HCT116 (cell line): ENCODE measurements around the gene TUT4. TPM values are rescaled to one million over a fixed set of nuclear protein-coding genes. Genes with fewer than 3 reads are reported as not detected.

Experiments used
- ATAC-seq: fragments of 200-7000 bp; cut with Tn5 transposase; 2 replicates; pipeline ENCODE4 v1.9.1; 2020; ENCODE audit warnings: mild to moderate bottlenecking, moderate library complexity
- BruUV-seq: library from RNA; stranded (reverse); fragments of 400-500 nt; replicated peaks from 2 replicates; lab custom pipeline; 2021; lab: Mats Ljungman, UMichigan
- CTCF ChIA-PET: fragments of 300-600 bp; sonication (Branson Sonifier 250); formaldehyde crosslinking; loops from one replicate; lab custom pipeline; 2021; ENCODE audit warnings: antibody characterized with exemption; lab: Charles Lee
- POLR2A ChIA-PET: fragments of 300-600, 350-600 bp; sonication (Branson Sonifier 250); formaldehyde crosslinking; loops from one replicate; lab custom pipeline; 2021; ENCODE audit warnings: antibody characterized with exemption; lab: Charles Lee
- RAD21 ChIA-PET, 2 experiments: fragments of 300-600 bp; sonication (Branson Sonifier 250); formaldehyde crosslinking; loops; one replicate each; lab custom pipeline; 2023; ENCODE audit warnings: low total read pairs in 2 of 2; ENCODE audit not compliant: uncharacterized antibody in 2 of 2, unreplicated experiment in 2 of 2, low non-redundant PET in 1 of 2; lab: Charles Lee
- DNase-seq: peaks from one replicate; pipeline ENCODE4 v3.0.0-alpha.2; 2010; ENCODE audit warnings: low read depth, low spot score
- H2AFZ ChIP-seq: fragments of 200-600 bp; shearing (Covaris generic), sonication (generic); 2 replicates; pipeline ENCODE4 v1.6.1; 2017; ENCODE audit warnings: low read depth, mixed run types, mixed read lengths, antibody characterized with exemption, low read length; ENCODE audit not compliant: poor library complexity, severe bottlenecking
- H3K27ac ChIP-seq: 2 replicates; pipeline ENCODE4 v1.5.1; 2012; ENCODE audit warnings: low read depth, low read length
- H3K27me3 ChIP-seq: fragments of 200-600 bp; sonication (generic); 2 replicates; pipeline ENCODE4 v1.6.1; 2016; ENCODE audit warnings: mixed run types, low read length, mixed read lengths; ENCODE audit not compliant: insufficient read depth
- H3K36me3 ChIP-seq, 2 experiments: fragments of 200-500 bp in 1 of 2; fragments of 200-600 bp in 1 of 2; sonication (Bioruptor generic) in 1 of 2; sonication (generic) in 1 of 2; 2 replicates each; pipeline versions ENCODE4 v1.5.1 to v1.6.1; 2014 to 2016; ENCODE audit warnings: low read length in 2 of 2, inconsistent platforms in 1 of 2, mixed read lengths in 1 of 2, mixed run types in 1 of 2; ENCODE audit not compliant: insufficient read depth in 2 of 2, control insufficient read depth in 1 of 2
- H3K4me1 ChIP-seq, 2 experiments: fragments of 200-600 bp in 1 of 2; sonication (generic) in 1 of 2; 2 replicates each; pipeline versions ENCODE4 v1.5.1 to v1.6.1; 2012 to 2017; ENCODE audit warnings: low read length in 2 of 2, inconsistent platforms in 1 of 2, mild to moderate bottlenecking in 1 of 2, mixed read lengths in 1 of 2, mixed run types in 1 of 2, moderate library complexity in 1 of 2; ENCODE audit not compliant: insufficient read depth in 2 of 2, control insufficient read depth in 1 of 2
- H3K4me2 ChIP-seq: fragments of 200-600 bp; sonication (generic); 2 replicates; pipeline ENCODE4 v1.6.1; 2017; ENCODE audit warnings: mixed run types, low read length, mixed read lengths
- H3K4me3 ChIP-seq, 2 experiments: fragments of 200-600 bp in 1 of 2; sonication (generic) in 1 of 2; replicated peaks in 1 of 2; 2 replicates each; pipeline ENCODE4 v1.5.1; 2011 to 2016; ENCODE audit warnings: low read length in 2 of 2, control low read depth in 1 of 2, low read depth in 1 of 2, mild to moderate bottlenecking in 1 of 2, mixed read lengths in 1 of 2, mixed run types in 1 of 2
- H3K79me2 ChIP-seq: fragments of 200-600 bp; sonication (generic); 2 replicates; pipeline ENCODE4 v1.6.1; 2017; ENCODE audit warnings: mild to moderate bottlenecking, mixed run types, low read length, moderate library complexity, mixed read lengths; ENCODE audit not compliant: insufficient read depth
- H3K9ac ChIP-seq: fragments of 200-600 bp; sonication (generic); 2 replicates; pipeline ENCODE4 v1.6.1; 2016; ENCODE audit warnings: low read length, mixed read lengths
- H3K9me2 ChIP-seq: fragments of 200-600 bp; sonication (generic), shearing (Covaris generic); 2 replicates; pipeline ENCODE4 v1.6.1; 2017; ENCODE audit warnings: mixed run types, mild to moderate bottlenecking, moderate library complexity; ENCODE audit not compliant: insufficient read depth
- H3K9me3 ChIP-seq, 2 experiments: fragments of 200-500 bp in 1 of 2; fragments of 200-600 bp in 1 of 2; sonication (Bioruptor generic) in 1 of 2; sonication (generic) in 1 of 2; 2 replicates each; pipeline ENCODE4 v1.6.1; 2014 to 2017; ENCODE audit warnings: low read length in 2 of 2, mixed read lengths in 2 of 2, inconsistent platforms in 1 of 2, low read depth in 1 of 2, mild to moderate bottlenecking in 1 of 2, mixed run types in 1 of 2, moderate library complexity in 1 of 2; ENCODE audit not compliant: control insufficient read depth in 1 of 2, insufficient read depth in 1 of 2
- H4K20me1 ChIP-seq: fragments of 200-600 bp; sonication (generic), shearing (Covaris generic); 2 replicates; pipeline ENCODE4 v1.6.1; 2017; ENCODE audit warnings: mixed run types, mild to moderate bottlenecking, moderate library complexity; ENCODE audit not compliant: insufficient read depth
- CBX3 ChIP-seq: IDR thresholded peaks from 2 replicates; pipeline ENCODE4 v1.6.1; 2012; ENCODE audit warnings: low read depth
- CEBPB ChIP-seq: IDR thresholded peaks from 2 replicates; pipeline ENCODE4 v1.6.1; 2012; ENCODE audit warnings: low read depth
- CTCF ChIP-seq, 3 experiments: fragments of 200-600 bp in 1 of 3; sonication (generic) in 1 of 3; IDR thresholded peaks in 2 of 3; conservative IDR thresholded peaks in 1 of 3; 2 replicates each; pipeline ENCODE4 v1.5.1; 2012 to 2017; ENCODE audit warnings: low read depth in 2 of 3, low read length in 2 of 3, antibody characterized with exemption in 1 of 3, borderline replicate concordance in 1 of 3, control low read depth in 1 of 3, mild to moderate bottlenecking in 1 of 3, mixed read lengths in 1 of 3, mixed run types in 1 of 3, moderate library complexity in 1 of 3; ENCODE audit not compliant: insufficient read depth in 1 of 3
- EZH2 ChIP-seq: fragments of 200-600 bp; sonication (generic); IDR thresholded peaks from 2 replicates; pipeline ENCODE4 v1.6.1; 2017; ENCODE audit warnings: antibody characterized with exemption, mixed run types
- EZH2phosphoT487 ChIP-seq: fragments of 200-600 bp; IDR thresholded peaks from 2 replicates; pipeline ENCODE4 v1.6.1; 2018; ENCODE audit warnings: antibody characterized with exemption, borderline replicate concordance
- MAX ChIP-seq: IDR thresholded peaks from 2 replicates; pipeline ENCODE4 v1.6.1; 2012
- POLR2A ChIP-seq: IDR thresholded peaks from 2 replicates; pipeline ENCODE4 v1.7.0; 2011; ENCODE audit warnings: borderline replicate concordance; ENCODE audit not compliant: insufficient read depth, insufficient read length; ENCODE audit errors: extremely low read depth
- POLR2AphosphoS5 ChIP-seq: IDR thresholded peaks from 2 replicates; pipeline ENCODE4 v1.6.1; 2011; ENCODE audit warnings: mild to moderate bottlenecking, low read depth, low read length, moderate library complexity
- SIN3A ChIP-seq: IDR thresholded peaks from 2 replicates; pipeline ENCODE4 v1.6.1; 2012; ENCODE audit warnings: low read depth
- SP1 ChIP-seq: IDR thresholded peaks from 2 replicates; pipeline ENCODE4 v1.6.1; 2012; ENCODE audit warnings: low read depth
- TCF7L2 ChIP-seq: IDR thresholded peaks from 2 replicates; pipeline ENCODE4 v1.7.0; 2011; ENCODE audit warnings: borderline replicate concordance, inconsistent platforms; ENCODE audit not compliant: insufficient read depth, insufficient read length; ENCODE audit errors: extremely low read depth
- YY1 ChIP-seq: IDR thresholded peaks from 2 replicates; pipeline ENCODE4 v1.6.1; 2011; ENCODE audit warnings: low read length, low read depth, moderate library complexity, mild to moderate bottlenecking; ENCODE audit not compliant: insufficient replicate concordance; ENCODE audit errors: extremely low read depth
- ZFX ChIP-seq: fragments of 450-650 bp; IDR thresholded peaks from 2 replicates; pipeline ENCODE4 v1.6.1; 2017
- ZNF274 ChIP-seq: fragments of 200-500 bp; sonication (Bioruptor generic); IDR thresholded peaks from 2 replicates; pipeline ENCODE4 v1.6.1; 2014; ENCODE audit warnings: mild to moderate bottlenecking, low read depth, low read length, inconsistent platforms
- intact Hi-C: fragments of 100-400 bp; cut with micrococcal nuclease; formaldehyde crosslinking; loops from 2 replicates; pipeline ENCODE4 v1.10.0; 2022
- total RNA-seq: library from RNA; stranded (reverse); gene quantifications from one replicate; pipeline ENCODE4 v1.2.1, GENCODE V29; 2021; ENCODE audit not compliant: unreplicated experiment

The TUT4 gene
- total RNA-seq, 1 experiment from 2014 or later = 50.0 TPM

- intact Hi-C loops = no loop called here
- Histone ChIP-seq H3K9me3 (no peaks in the 10 kb centered on the region), H3K27me3 (no peaks in the 10 kb centered on the region), H2AFZ (no peak overlapping the region), H3K9ac (no peak overlapping the region), H3K36me3 (no peaks in the 10 kb centered on the region), H3K79me2 (peaks cover 90% of the 10 kb centered on the region), H3K27ac (no peak overlapping the region), H3K4me3 (no peak overlapping the region), H3K4me2 (no peak overlapping the region), H4K20me1 (no peaks in the 10 kb centered on the region), H3K4me1 (no peaks in the 10 kb centered on the region), H3K9me2 (no peaks in the 10 kb centered on the region)
- TF ChIP-seq ZFX (no peak), MAX (no peak), POLR2AphosphoS5 (no peak), EZH2phosphoT487 (no peak), YY1 (no peak), CBX3 (no peak), TCF7L2 (no peak), EZH2 (no peak), CEBPB (no peak), POLR2A (no peak), SIN3A (no peak)
- BruUV-seq = no TSS peak
- POLR2A ChIA-PET = interaction anchor here (0.7 kb wide), 1 partner anchor 20 kb away, joined by 3 read pairs; the partner anchor contains the start of gene TUT4
- RAD21 ChIA-PET = no interaction called here
- ATAC-seq (no peak), DNase-seq (no peak)
- CTCF ChIA-PET = no interaction called here
Observed at GRCh38 chr1:52532731-52533327, 20.1 kb downstream of the TUT4 start.

GRCh38 chr1:52532247-52532646, 20.6 kb downstream of the TUT4 start:
- intact Hi-C loops = no loop called here
- BruUV-seq = no TSS peak
- Histone ChIP-seq H3K79me2 (peaks cover 84% of the 10 kb centered on the region), H3K4me1 (no peaks in the 10 kb centered on the region), H4K20me1 (no peaks in the 10 kb centered on the region), H3K27ac (no peak overlapping the region), H3K4me3 (no peak overlapping the region), H3K36me3 (no peaks in the 10 kb centered on the region), H3K27me3 (no peaks in the 10 kb centered on the region), H3K4me2 (no peak overlapping the region), H3K9me3 (no peaks in the 10 kb centered on the region), H3K9ac (no peak overlapping the region), H2AFZ (no peak overlapping the region), H3K9me2 (no peaks in the 10 kb centered on the region)
- DNase-seq = no peak
- no peak for TF ChIP-seq SIN3A
- no peak for TF ChIP-seq EZH2
- no peak for TF ChIP-seq SP1
- no peak for TF ChIP-seq EZH2phosphoT487
- no peak for TF ChIP-seq ZNF274
- TF ChIP-seq CTCF (IDR thresholded peaks at IDR 0.05 in 2 of 3, conservative IDR thresholded peaks at IDR 0.05 in 1 of 3; ENCODE audit: borderline replicate concordance in 1 of 3, insufficient read depth in 1 of 3, low read depth in 2 of 3, low read length in 2 of 3) = no peak
- POLR2A ChIA-PET = no interaction called here
- CTCF ChIA-PET = no interaction called here
- RAD21 ChIA-PET = no interaction called here
- no peak for ATAC-seq
